Retinal pigment epithelial cell (primary cell): ENCODE results near the gene AMPH.
A peak's percentile ranks its signal among the peaks of the same experiment; 100 is the strongest.

Experiments used
- DNase-seq: peaks from one replicate; pipeline ENCODE4 v3.0.0-alpha.2; 2010; ENCODE audit warnings: low read depth
- H3K4me3 ChIP-seq: 2 replicates; pipeline ENCODE4 v1.5.1; 2011; ENCODE audit warnings: mild to moderate bottlenecking, low read length, control low read depth, moderate library complexity
- CTCF ChIP-seq: conservative IDR thresholded peaks from 2 replicates; pipeline ENCODE4 v1.5.1; 2011; ENCODE audit warnings: low read depth, low read length, control low read depth, inconsistent platforms

The AMPH gene

DNA sequence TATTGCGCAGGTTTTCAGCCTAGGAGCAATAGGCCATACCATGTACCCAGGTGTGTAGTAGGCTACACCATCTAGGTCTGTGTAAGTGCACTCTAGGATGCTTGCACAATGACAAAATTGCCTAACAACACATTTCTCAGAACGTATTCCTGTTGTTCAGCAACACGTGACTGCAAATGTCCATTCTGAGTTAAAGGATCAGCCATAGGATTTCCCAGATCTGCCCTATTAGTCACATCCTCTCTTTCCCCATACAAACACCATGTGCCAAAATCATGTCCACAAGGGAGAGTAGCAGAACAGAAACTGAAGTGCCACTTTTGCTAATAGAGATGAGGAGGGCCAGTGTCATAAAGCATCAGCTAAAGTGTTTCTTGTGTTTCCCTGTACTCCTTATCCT, 42.6 kb upstream of the AMPH start:
- no peak for DNase-seq
- no peak for TF ChIP-seq CTCF
- H3K4me3 ChIP-seq = no peak overlapping the region

GRCh38 chr7:38671911-38672905, 41.0 kb upstream of the AMPH start:
- no peak for TF ChIP-seq CTCF
- DNase-seq = no peak
- H3K4me3 ChIP-seq = no peak overlapping the region

DNA sequence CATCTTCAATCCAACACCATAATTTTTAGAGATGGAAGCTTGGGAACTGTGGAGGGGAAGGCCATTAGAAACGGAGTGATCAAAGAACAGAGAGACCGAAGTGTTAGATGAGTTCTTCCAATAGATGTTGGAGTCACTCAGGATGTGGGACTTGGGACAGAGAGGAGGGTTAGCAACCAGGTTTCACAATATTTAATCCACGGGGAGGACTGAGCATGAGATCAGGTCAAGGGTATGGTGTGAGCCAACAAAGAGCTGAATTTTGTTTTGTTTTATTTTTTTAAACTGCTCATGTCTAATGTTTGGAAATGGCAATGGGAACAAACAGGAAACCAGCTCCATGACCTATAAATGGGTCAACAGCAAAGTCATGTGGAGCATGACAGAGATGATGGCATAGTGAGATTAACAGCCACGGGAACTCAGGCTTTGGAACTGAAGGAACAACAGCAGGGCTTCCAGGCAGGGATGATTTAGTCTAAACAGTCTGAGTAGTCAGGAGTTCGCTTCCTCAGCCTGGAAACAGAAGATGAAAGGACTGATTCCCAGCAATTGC, 38.9 kb upstream of the AMPH start:
- no peak for TF ChIP-seq CTCF
- DNase-seq = no peak

DNA sequence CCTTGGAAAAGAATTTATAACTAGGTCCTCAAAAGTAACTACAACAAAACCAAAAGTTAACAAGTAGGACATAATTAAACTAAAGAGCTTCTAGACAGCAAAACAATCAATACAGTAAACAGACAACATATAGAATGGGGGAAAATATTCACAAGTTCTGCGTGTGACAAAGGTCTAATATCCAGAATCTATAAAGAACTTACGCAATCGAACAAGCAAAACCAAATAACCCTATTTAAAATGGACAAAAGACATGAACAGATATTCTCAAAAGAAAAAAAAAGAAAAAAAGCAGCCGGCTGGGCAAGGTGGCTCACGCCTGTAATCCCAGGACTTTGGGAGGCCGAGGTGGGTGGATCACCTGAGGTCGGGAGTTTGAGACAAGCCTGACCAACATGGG, 33.8 kb upstream of the AMPH start:
- no peak for DNase-seq
- no peak overlapping the region for H3K4me3 ChIP-seq
- TF ChIP-seq CTCF = no peak

More for the DNA sequence above, 38.9 kb upstream of the AMPH start:
- no peak overlapping the region for H3K4me3 ChIP-seq

DNA sequence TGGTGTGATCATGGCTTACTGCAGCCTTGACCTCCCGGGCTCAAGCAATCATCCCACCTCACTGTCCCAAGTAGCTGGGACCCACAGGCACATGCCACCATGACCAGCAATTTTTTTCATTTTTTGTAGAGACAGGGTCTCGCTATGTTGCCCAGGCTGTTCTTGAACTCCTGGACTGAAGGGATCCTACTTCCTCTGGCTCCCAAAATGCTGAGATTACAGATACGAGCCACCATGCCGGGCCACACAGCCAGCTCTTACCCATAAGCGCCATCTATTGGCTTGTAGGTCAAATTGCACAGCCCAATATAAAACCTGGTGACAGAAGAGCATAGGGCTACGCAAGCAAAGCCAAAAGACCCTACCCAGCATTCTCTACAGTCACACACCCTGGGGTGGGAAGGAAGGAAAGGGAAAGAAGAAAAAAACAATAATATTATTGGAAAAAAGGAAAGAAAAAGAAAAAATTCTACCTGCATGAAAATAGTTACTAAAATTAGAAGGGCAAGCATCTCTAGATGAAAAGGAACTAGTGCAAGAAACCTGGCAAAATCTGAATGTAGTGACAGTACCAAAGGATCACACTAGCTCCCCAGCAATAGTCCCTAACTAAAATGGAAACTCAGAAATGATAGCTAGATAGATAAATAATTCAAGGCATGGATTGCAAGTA, 29.4 kb upstream of the AMPH start:
- TF ChIP-seq CTCF = peak; percentile 89
- DNase-seq = no peak
- H3K4me3 ChIP-seq = no peak overlapping the region

GRCh38 chr7:38659931-38660330, 28.8 kb upstream of the AMPH start:
- TF ChIP-seq CTCF = no peak
- no peak overlapping the region for H3K4me3 ChIP-seq
- DNase-seq = no peak
